WERI-Rb-1 (cell line): ENCODE measurements around the gene RILPL1.

Experiments
- DNase-seq: peaks from one replicate; pipeline ENCODE4 v3.0.0-alpha.2; 2020
- H3K27ac ChIP-seq: fragments of 250-450 bp; sonication (Bioruptor Pico); 2 replicates; pipeline ENCODE4 v1.5.1; 2020; ENCODE audit warnings: mild to moderate bottlenecking, moderate library complexity
- H3K27me3 ChIP-seq: fragments of 250-450 bp; sonication (Bioruptor Pico); 2 replicates; pipeline ENCODE4 v1.5.1; 2021; ENCODE audit warnings: mild to moderate bottlenecking, low read depth, moderate library complexity; ENCODE audit not compliant: insufficient read depth, severe bottlenecking
- H3K36me3 ChIP-seq: fragments of 250-450 bp; sonication (Bioruptor Pico); 2 replicates; pipeline ENCODE4 v1.5.1; 2020; ENCODE audit warnings: mild to moderate bottlenecking, moderate library complexity
- H3K4me3 ChIP-seq: 2 replicates; pipeline ENCODE4 v1.5.1; 2011; ENCODE audit warnings: low read depth, mild to moderate bottlenecking, control low read depth, low read length
- H3K9me3 ChIP-seq: fragments of 250-450 bp; sonication (Bioruptor Pico); 2 replicates; pipeline ENCODE4 v1.5.1; 2021; ENCODE audit warnings: mild to moderate bottlenecking, moderate library complexity; ENCODE audit not compliant: severe bottlenecking
- CTCF ChIP-seq: IDR thresholded peaks from 2 replicates; pipeline ENCODE4 v1.5.1; 2011; ENCODE audit warnings: low read depth, mild to moderate bottlenecking, control low read depth, inconsistent platforms, low read length

RILPL1 gene

DNA sequence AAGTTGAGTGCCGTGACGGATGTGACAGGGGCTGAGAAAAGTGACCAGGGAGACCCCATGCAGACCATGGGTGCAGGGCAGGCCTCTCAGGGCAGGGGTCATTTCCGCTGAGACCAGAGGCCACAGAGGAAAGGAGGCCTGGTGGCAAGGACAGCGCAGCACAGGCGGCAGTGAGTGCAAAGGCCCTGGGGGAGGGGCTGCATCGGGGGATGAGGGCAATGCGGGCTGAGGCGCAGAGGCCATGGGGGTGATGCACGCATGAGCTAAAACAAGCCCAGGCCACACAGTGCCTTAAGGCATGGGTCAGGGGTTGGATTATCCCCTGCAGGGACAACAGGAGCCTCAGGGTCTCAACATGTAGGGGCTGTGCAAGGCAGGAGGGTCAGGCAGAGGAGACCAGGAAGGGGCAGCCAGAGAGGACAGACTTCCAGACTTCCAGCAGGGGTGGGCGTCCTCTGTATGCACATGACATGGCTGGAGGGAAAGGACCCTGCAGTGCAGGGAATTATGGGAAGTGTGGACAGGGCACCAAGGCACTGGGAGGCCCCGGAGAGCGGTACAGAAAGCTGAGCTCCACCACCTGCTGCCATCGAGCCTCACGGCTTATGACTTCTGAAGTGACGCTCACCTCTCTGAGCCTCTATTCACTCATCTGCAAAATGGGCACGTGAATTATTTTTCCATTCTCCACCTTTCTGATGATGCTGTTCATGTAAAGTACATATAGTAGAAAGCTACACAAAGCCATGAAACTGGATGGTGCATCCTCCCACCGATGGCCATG, 27.3 kb downstream of the RILPL1 start:
- Histone ChIP-seq H3K9me3 (no peaks in the 10 kb centered on the region), H3K27ac (no peak overlapping the region), H3K27me3 (no peaks in the 10 kb centered on the region), H3K36me3 (no peaks in the 10 kb centered on the region), H3K4me3 (no peak overlapping the region)
- no peak for DNase-seq
- no peak for TF ChIP-seq CTCF

DNA sequence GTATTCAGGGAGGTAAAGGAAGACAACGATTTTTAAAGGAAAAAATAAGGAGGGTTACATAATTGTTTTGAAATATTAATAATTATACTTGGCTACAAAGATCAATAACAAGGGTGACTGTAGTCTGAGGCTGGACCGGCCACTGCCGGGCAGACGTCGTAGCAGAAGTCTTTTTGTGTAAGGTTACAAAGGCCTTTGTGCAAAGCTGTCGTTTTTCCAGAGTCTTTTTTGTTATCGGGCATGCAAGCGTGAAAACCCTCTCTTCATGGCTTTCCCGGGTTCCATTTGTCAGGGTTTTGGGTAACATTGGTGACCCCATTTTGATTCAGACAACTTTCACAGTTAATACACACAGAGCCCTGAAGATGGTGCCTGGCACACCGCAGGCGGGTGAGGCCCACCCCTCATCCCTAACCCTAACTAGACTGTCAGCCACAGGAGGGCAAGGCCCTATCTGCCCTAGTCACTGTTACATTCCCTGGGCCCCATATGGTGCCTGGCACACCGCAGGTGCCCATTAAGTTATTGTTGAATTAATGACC, 31.3 kb downstream of the RILPL1 start:
- no peak for DNase-seq
- no peaks in the 10 kb centered on the region for H3K9me3 ChIP-seq
- 0 out of 2 replicates have a peak, but pooled peaks cover 4% of the 10 kb centered on the region for H3K36me3 ChIP-seq
- no peak overlapping the region for H3K4me3 ChIP-seq
- no peak overlapping the region for H3K27ac ChIP-seq
- TF ChIP-seq CTCF, result no peak
- no peaks in the 10 kb centered on the region for H3K27me3 ChIP-seq

- Histone ChIP-seq H3K27ac (no peak overlapping the region), H3K4me3 (no peak overlapping the region), H3K27me3 (no peaks in the 10 kb centered on the region), H3K9me3 (no peaks in the 10 kb centered on the region), H3K36me3 (0 out of 2 replicates have a peak, but pooled peaks cover 4% of the 10 kb centered on the region)
- TF ChIP-seq CTCF, result no peak
- no peak for DNase-seq
These were observed 34.2 kb downstream of the RILPL1 start for GRCh38 chr12:123499332-123499731.

DNA sequence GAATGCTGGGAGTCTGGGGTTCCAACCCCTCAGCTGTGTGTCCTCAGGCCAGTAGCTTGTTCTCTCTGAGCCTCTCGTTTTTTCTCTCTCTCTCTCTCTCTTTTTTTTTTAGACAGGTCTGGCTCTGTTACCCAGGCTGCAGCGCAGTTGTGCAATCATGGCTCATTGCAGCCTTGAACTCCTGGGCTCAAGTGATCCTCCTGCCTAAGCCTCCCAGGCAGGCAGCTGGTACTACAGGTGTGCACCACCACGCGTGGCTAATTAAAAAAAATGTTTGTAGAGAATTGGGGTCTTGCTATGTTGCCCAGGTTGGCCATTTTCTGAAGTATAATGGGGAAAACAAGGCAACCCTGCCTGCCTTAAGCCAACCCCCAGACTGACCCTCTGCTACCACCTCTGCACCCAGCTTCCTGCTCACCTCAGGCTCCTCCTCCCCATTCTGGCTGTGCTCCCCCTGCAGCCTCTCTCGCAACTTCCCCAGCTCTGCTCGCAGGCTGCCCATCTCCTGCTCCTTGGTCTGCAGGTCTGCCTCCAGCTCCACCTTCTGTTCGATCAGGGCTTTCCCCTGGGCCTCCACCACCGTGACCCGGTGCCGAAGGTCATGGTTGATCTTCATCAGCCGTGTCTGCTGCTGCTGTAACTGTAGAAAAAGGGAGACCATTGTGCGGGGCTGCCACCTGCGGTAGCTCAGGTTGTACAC, 35.2 kb downstream of the RILPL1 start:
- 0 out of 2 replicates have a peak, but pooled peaks cover 4% of the 10 kb centered on the region for H3K36me3 ChIP-seq
- H3K27ac ChIP-seq, result no peak overlapping the region
- no peaks in the 10 kb centered on the region for H3K9me3 ChIP-seq
- no peak for TF ChIP-seq CTCF
- no peak overlapping the region for H3K4me3 ChIP-seq
- DNase-seq, result no peak
- H3K27me3 ChIP-seq, result no peaks in the 10 kb centered on the region

GRCh38 chr12:123497065-123497464, 36.5 kb downstream of the RILPL1 start:
- Histone ChIP-seq H3K9me3 (no peaks in the 10 kb centered on the region), H3K36me3 (0 out of 2 replicates have a peak, but pooled peaks cover 4% of the 10 kb centered on the region), H3K27me3 (no peaks in the 10 kb centered on the region), H3K4me3 (no peak overlapping the region), H3K27ac (no peak overlapping the region)
- no peak for DNase-seq
- TF ChIP-seq CTCF, result no peak
